GM15510 (cell line): ENCODE results near the gene SLC1A7.

Experiments
- POLR2A ChIP-seq: IDR thresholded peaks from 3 replicates; pipeline ENCODE4 v1.6.1; 2011; ENCODE audit warnings: borderline replicate concordance; ENCODE audit not compliant: insufficient read length; ENCODE audit errors: extremely low read depth

Gene SLC1A7

GRCh38 chr1:53107090-53107489 is 35.3 kb downstream of the SLC1A7 start:
- no peak for TF ChIP-seq POLR2A

GRCh38 chr1:53104289-53104913 is 38.0 kb downstream of the SLC1A7 start:
- no peak for TF ChIP-seq POLR2A

GRCh38 chr1:53094533-53094919 is 47.9 kb downstream of the SLC1A7 start:
- no peak for TF ChIP-seq POLR2A

- no peak for TF ChIP-seq POLR2A
These were observed 48.5 kb downstream of the SLC1A7 start for GRCh38 chr1:53093778-53094532.

GRCh38 chr1:53093451-53093754 is 49.0 kb downstream of the SLC1A7 start:
- no peak for TF ChIP-seq POLR2A

GRCh38 chr1:53092659-53093450 is 49.6 kb downstream of the SLC1A7 start:
- no peak for TF ChIP-seq POLR2A

- TF ChIP-seq POLR2A: no peak
These were observed 50.4 kb downstream of the SLC1A7 start for GRCh38 chr1:53091841-53092645.

- no peak for TF ChIP-seq POLR2A
These were observed 52.0 kb downstream of the SLC1A7 start for GRCh38 chr1:53090227-53091147.

GRCh38 chr1:53089478-53090226 is 52.8 kb downstream of the SLC1A7 start:
- no peak for TF ChIP-seq POLR2A

GRCh38 chr1:53088616-53089300 is 53.7 kb downstream of the SLC1A7 start:
- TF ChIP-seq POLR2A: no peak

- TF ChIP-seq POLR2A: no peak
These were observed 54.8 kb downstream of the SLC1A7 start for GRCh38 chr1:53087332-53088285.
